AG20443 (cell line): ENCODE data around the gene CMTM8.

ENCODE experiments used
- DNase-seq: peaks from one replicate; pipeline ENCODE4 v3.0.0; 2012; ENCODE audit warnings: low spot score, mixed read lengths

Gene CMTM8

GRCh38 chr3:32229565-32229964 is 8.9 kb upstream of the CMTM8 start:
- DNase-seq = no peak

GRCh38 chr3:32236377-32236776 is 2.1 kb upstream of the CMTM8 start:
- DNase-seq = no peak

- DNase-seq = peak; percentile 40
Observed at GRCh38 chr3:32237670-32238452, 619 bp upstream of the CMTM8 start.

GRCh38 chr3:32239307-32240158 is 1.1 kb downstream of the CMTM8 start:
- DNase-seq = no peak

- no peak for DNase-seq
Observed at GRCh38 chr3:32240159-32240545, 1.7 kb downstream of the CMTM8 start.

- DNase-seq = no peak
Observed at GRCh38 chr3:32241100-32241499, 2.6 kb downstream of the CMTM8 start.

GRCh38 chr3:32243519-32243918 is 5.0 kb downstream of the CMTM8 start:
- no peak for DNase-seq

GRCh38 chr3:32245200-32245599 is 6.7 kb downstream of the CMTM8 start:
- DNase-seq = no peak

- DNase-seq = no peak
Observed at GRCh38 chr3:32246079-32246675, 7.7 kb downstream of the CMTM8 start.

- DNase-seq = peak; percentile 42
Observed at GRCh38 chr3:32249184-32249782, 10.8 kb downstream of the CMTM8 start.

GRCh38 chr3:32254268-32254667 is 15.8 kb downstream of the CMTM8 start:
- DNase-seq = no peak

GRCh38 chr3:32255345-32255744 is 16.9 kb downstream of the CMTM8 start:
- no peak for DNase-seq

- DNase-seq = no peak
Observed at GRCh38 chr3:32256206-32256605, 17.7 kb downstream of the CMTM8 start.

- no peak for DNase-seq
Observed at GRCh38 chr3:32257042-32257441, 18.6 kb downstream of the CMTM8 start.

GRCh38 chr3:32257641-32258438 is 19.4 kb downstream of the CMTM8 start:
- DNase-seq = no peak

- DNase-seq = no peak
Observed at GRCh38 chr3:32258869-32259268, 20.4 kb downstream of the CMTM8 start.

- no peak for DNase-seq
Observed at GRCh38 chr3:32261545-32261944, 23.1 kb downstream of the CMTM8 start.

GRCh38 chr3:32262201-32262600 is 23.7 kb downstream of the CMTM8 start:
- no peak for DNase-seq

GRCh38 chr3:32274306-32274705 is 35.8 kb downstream of the CMTM8 start:
- no peak for DNase-seq

- no peak for DNase-seq
Observed at GRCh38 chr3:32275506-32275905, 37.0 kb downstream of the CMTM8 start.

GRCh38 chr3:32276279-32276841 is 37.9 kb downstream of the CMTM8 start:
- DNase-seq = no peak
